KMS-11 (cell line): Measurements from ENCODE around the gene ATL3.

Experiments
- H2AFZ ChIP-seq: fragments of 200-600 bp; sonication (generic); 2 replicates; pipeline ENCODE4 v1.6.1; 2016; ENCODE audit warnings: antibody characterized with exemption, mixed run types, low read depth
- H3K27ac ChIP-seq: fragments of 200-600 bp; sonication (generic); 2 replicates; pipeline ENCODE4 v1.6.1; 2016; ENCODE audit warnings: mild to moderate bottlenecking, mixed run types
- H3K27me3 ChIP-seq: fragments of 200-600 bp; sonication (generic); 2 replicates; pipeline ENCODE4 v1.6.1; 2017; ENCODE audit warnings: mild to moderate bottlenecking, low read depth, mixed run types, moderate library complexity; ENCODE audit not compliant: insufficient read depth
- H3K36me3 ChIP-seq: fragments of 200-600 bp; sonication (generic); 2 replicates; pipeline ENCODE4 v1.6.1; 2017; ENCODE audit warnings: mild to moderate bottlenecking, mixed run types; ENCODE audit not compliant: insufficient read depth
- H3K4me1 ChIP-seq: fragments of 200-600 bp; sonication (generic); 2 replicates; pipeline ENCODE4 v1.6.1; 2016; ENCODE audit warnings: mild to moderate bottlenecking, low read depth, mixed run types; ENCODE audit not compliant: poor library complexity, severe bottlenecking
- H3K4me2 ChIP-seq: fragments of 200-600 bp; sonication (generic); 2 replicates; pipeline ENCODE4 v1.7.0; 2016; ENCODE audit warnings: mild to moderate bottlenecking, mixed run types
- H3K4me3 ChIP-seq: fragments of 200-600 bp; sonication (generic); IDR thresholded peaks from 2 replicates; pipeline ENCODE4 v1.6.1; 2017; ENCODE audit warnings: low read depth, low read length, mixed read lengths; ENCODE audit not compliant: insufficient read depth
- H3K79me2 ChIP-seq: fragments of 200-600 bp; sonication (generic); 2 replicates; pipeline ENCODE4 v1.6.1; 2016; ENCODE audit warnings: low read depth, mixed run types; ENCODE audit not compliant: insufficient read depth
- H3K9ac ChIP-seq: fragments of 200-600 bp; sonication (generic); 2 replicates; pipeline ENCODE4 v1.6.1; 2016; ENCODE audit warnings: mild to moderate bottlenecking, mixed run types
- H4K20me1 ChIP-seq: fragments of 200-600 bp; sonication (generic); 2 replicates; pipeline ENCODE4 v1.6.1; 2016; ENCODE audit warnings: mild to moderate bottlenecking, mixed run types; ENCODE audit not compliant: insufficient read depth
- CTCF ChIP-seq: fragments of 200-600 bp; sonication (generic); conservative IDR thresholded peaks from 2 replicates; pipeline ENCODE4 v1.6.1; 2017; ENCODE audit warnings: low read depth, mild to moderate bottlenecking, antibody characterized with exemption, low read length, moderate library complexity, mixed read lengths

The ATL3 gene

GRCh38 chr11:63683133-63683991, 12.2 kb upstream of the ATL3 start:
- H3K4me2 ChIP-seq: peak overlapping the region; percentile 77
- no peak for TF ChIP-seq CTCF
- peaks cover 44% of the 10 kb centered on the region for H3K4me1 ChIP-seq

GRCh38 chr11:63682066-63683021, 11.2 kb upstream of the ATL3 start:
- Histone ChIP-seq H3K27ac (peak overlapping the region; percentile 73; the same call in 1 of the 2 replicates), H3K4me1 (peaks cover 34% of the 10 kb centered on the region), H3K4me3 (no peak overlapping the region), H3K27me3 (no peaks in the 10 kb centered on the region), H3K36me3 (no peaks in the 10 kb centered on the region), H3K79me2 (peaks cover 53% of the 10 kb centered on the region), H4K20me1 (peaks cover 6% of the 10 kb centered on the region; the same call in 1 of the 2 replicates), H2AFZ (peak overlapping the region; percentile 94), H3K9ac (peak overlapping the region; percentile 53; the same call in 1 of the 2 replicates), H3K4me2 (peak overlapping the region; percentile 77)
- TF ChIP-seq CTCF: peak; percentile 47

More at GRCh38 chr11:63683133-63683991, 12.2 kb upstream of the ATL3 start:
- no peaks in the 10 kb centered on the region for H3K27me3 ChIP-seq
- H4K20me1 ChIP-seq: peaks cover 6% of the 10 kb centered on the region; the same call in 1 of the 2 replicates
- no peak overlapping the region for H2AFZ ChIP-seq
- H3K27ac ChIP-seq: peak overlapping the region; percentile 26; the same call in 1 of the 2 replicates
- H3K79me2 ChIP-seq: peaks cover 61% of the 10 kb centered on the region
- peak overlapping the region; percentile 53; the same call in 1 of the 2 replicates for H3K9ac ChIP-seq
- H3K36me3 ChIP-seq: no peaks in the 10 kb centered on the region
- no peak overlapping the region for H3K4me3 ChIP-seq

- peak within 1 kb of the TSS; percentile 73 for H3K27ac ChIP-seq
- H3K4me3 ChIP-seq: no peak within 1 kb of the TSS
- H3K4me2 ChIP-seq: peak within 1 kb of the TSS; percentile 98
- H3K27me3 ChIP-seq: no peaks in the 10 kb centered on the region
- H3K9ac ChIP-seq: peak within 1 kb of the TSS; percentile 53; the same call in 1 of the 2 replicates
- peaks cover 30% of the 10 kb centered on the region for H3K4me1 ChIP-seq
- H2AFZ ChIP-seq: peak within 1 kb of the TSS; percentile 94
- H3K79me2 ChIP-seq: peaks cover 45% of the 10 kb centered on the region
- no peak for TF ChIP-seq CTCF
- H4K20me1 ChIP-seq: peaks cover 6% of the 10 kb centered on the region; the same call in 1 of the 2 replicates
- no peaks in the 10 kb centered on the region for H3K36me3 ChIP-seq
These were observed 10.3 kb upstream of the ATL3 start, which contains the start of gene RTN3 for GRCh38 chr11:63681321-63682065. Gene RTN3, plus strand, starts transcription at chr11:63681500. Its CDS starts 137 bp downstream, at chr11:63681637.
